CD14-positive monocyte (primary cell): ENCODE results near the gene HS3ST4. TPM values are rescaled to one million over a fixed set of nuclear protein-coding genes. Genes with fewer than 3 reads are reported as not detected.

ENCODE experiments used
- DNase-seq, 3 donors: peaks; one replicate each; pipeline ENCODE4 v3.0.0-alpha.2; 2011 to 2022
- H2AFZ ChIP-seq: 2 replicates; pipeline ENCODE4 v1.6.0; 2012; ENCODE audit warnings: mild to moderate bottlenecking, low read depth, low read length, inconsistent platforms; ENCODE audit not compliant: insufficient read depth, poor library complexity, severe bottlenecking
- H3K27ac ChIP-seq, 2 donors: 1 replicate in 1 of 2; 2 replicates in 1 of 2; pipeline ENCODE4 v1.5.1; 2012 to 2013; ENCODE audit warnings: low read length in 2 of 2, control low read depth in 1 of 2, inconsistent platforms in 1 of 2, low read depth in 1 of 2, mild to moderate bottlenecking in 1 of 2
- H3K27me3 ChIP-seq, 2 donors: one replicate each; pipeline versions ENCODE4 v1.6.0 to v1.6.1; 2011 to 2013; ENCODE audit warnings: low read length in 2 of 2; ENCODE audit not compliant: control insufficient read depth in 2 of 2, insufficient read depth in 2 of 2
- H3K36me3 ChIP-seq, 2 donors: replicated peaks in 1 of 2; 1 replicate in 1 of 2; 2 replicates in 1 of 2; pipeline versions ENCODE4 v1.5.1 to v1.6.1; 2012 to 2013; ENCODE audit warnings: low read length in 2 of 2, control low read depth in 1 of 2, inconsistent platforms in 1 of 2, mild to moderate bottlenecking in 1 of 2; ENCODE audit not compliant: insufficient read depth in 2 of 2, control insufficient read depth in 1 of 2
- H3K4me1 ChIP-seq, 2 donors: 1 replicate in 1 of 2; 2 replicates in 1 of 2; pipeline versions ENCODE4 v1.5.1 to v1.6.1; 2012 to 2013; ENCODE audit warnings: low read length in 2 of 2, control low read depth in 1 of 2, inconsistent platforms in 1 of 2, mild to moderate bottlenecking in 1 of 2, moderate library complexity in 1 of 2; ENCODE audit not compliant: insufficient read depth in 2 of 2, control insufficient read depth in 1 of 2
- H3K4me2 ChIP-seq: replicated peaks from 2 replicates; pipeline ENCODE3; 2012; ENCODE audit warnings: low read length, moderate library complexity, mild to moderate bottlenecking; ENCODE audit not compliant: poor library complexity, severe bottlenecking; ENCODE audit errors: extremely low read depth
- H3K4me3 ChIP-seq, 3 experiments: fragments of 200-600 bp in 1 of 3; sonication (generic) in 1 of 3; replicated peaks in 1 of 3; 1 replicate in 2 of 3; 2 replicates in 1 of 3; pipeline ENCODE4 v1.5.1; 2011 to 2013; ENCODE audit warnings: low read length in 3 of 3, mild to moderate bottlenecking in 3 of 3, control low read depth in 2 of 3, low read depth in 2 of 3, inconsistent platforms in 1 of 3, moderate library complexity in 1 of 3
- H3K79me2 ChIP-seq: 2 replicates; pipeline ENCODE4 v1.6.0; 2012; ENCODE audit warnings: mild to moderate bottlenecking, control low read depth, inconsistent platforms, low read length, moderate library complexity; ENCODE audit not compliant: insufficient read depth
- H3K9ac ChIP-seq: 2 replicates; pipeline ENCODE4 v1.6.0; 2017; ENCODE audit warnings: low read length, mild to moderate bottlenecking; ENCODE audit not compliant: insufficient read depth, poor library complexity, severe bottlenecking
- H3K9me3 ChIP-seq, 2 donors: replicated peaks in 1 of 2; 1 replicate in 1 of 2; 2 replicates in 1 of 2; pipeline versions ENCODE4 v1.5.1 to v1.6.1; 2012 to 2013; ENCODE audit warnings: low read length in 2 of 2, control low read depth in 1 of 2; ENCODE audit not compliant: control insufficient read depth in 1 of 2, insufficient read depth in 1 of 2
- H4K20me1 ChIP-seq: 2 replicates; pipeline ENCODE4 v1.6.0; 2012; ENCODE audit warnings: mild to moderate bottlenecking, low read length, control low read depth, moderate library complexity; ENCODE audit not compliant: insufficient read depth
- H3K27ac Mint-ChIP-seq, 7 donors: one replicate each; pipeline ENCODE4 v1.8.0; 2020; ENCODE audit warnings: mild to moderate bottlenecking in 7 of 7, mixed read lengths in 7 of 7, moderate library complexity in 6 of 7, inconsistent platforms in 2 of 7
- H3K27me3 Mint-ChIP-seq, 3 donors: one replicate each; pipeline ENCODE4 v1.8.0; 2021 to 2022; ENCODE audit warnings: low read depth in 3 of 3, mild to moderate bottlenecking in 3 of 3, mixed read lengths in 3 of 3, moderate library complexity in 3 of 3, inconsistent platforms in 1 of 3
- H3K36me3 Mint-ChIP-seq, 2 donors: one replicate each; pipeline ENCODE4 v1.8.0; 2020; ENCODE audit warnings: mixed read lengths in 2 of 2, inconsistent platforms in 1 of 2, mild to moderate bottlenecking in 1 of 2
- H3K4me1 Mint-ChIP-seq: one replicate; pipeline ENCODE4 v1.8.0; 2020; ENCODE audit warnings: mild to moderate bottlenecking, mixed read lengths
- H3K4me3 Mint-ChIP-seq, 2 donors: one replicate each; pipeline ENCODE4 v1.8.0; 2020; ENCODE audit warnings: mild to moderate bottlenecking in 2 of 2, mixed read lengths in 2 of 2, moderate library complexity in 1 of 2
- H3K9me3 Mint-ChIP-seq, 7 donors: one replicate each; pipeline ENCODE4 v1.8.0; 2020 to 2022; ENCODE audit warnings: mixed read lengths in 7 of 7, mild to moderate bottlenecking in 6 of 7, moderate library complexity in 6 of 7, inconsistent platforms in 2 of 7
- CTCF ChIP-seq: fragments of 200-600 bp; IDR thresholded peaks from one replicate; pipeline ENCODE4 v1.8.0; 2022; ENCODE audit warnings: antibody characterized with exemption, mild to moderate bottlenecking
- WGBS: methylation state at CpG from one replicate; pipeline ENCODE4 v1.1.5; 2013; ENCODE audit warnings: missing lambda C conversion rate; ENCODE audit not compliant: insufficient coverage; 5-methylcytosine and 5-hydroxymethylcytosine counted together
- intact Hi-C, 2 donors: fragments of 100-400 bp; cut with micrococcal nuclease; formaldehyde crosslinking; loops; one replicate each; pipeline versions ENCODE4 v1.15.0 to v1.15.1; 2023
- polyA plus RNA-seq, 3 donors: library from polyadenylated mRNA; depleted of rRNA in 1 of 3; unstranded in 2 of 3; stranded (reverse) in 1 of 3; fragments of 300-500 nt in 2 of 3; fragments of >200 nt in 1 of 3; fragmentation: Illumina TruSeq in 2 of 3; gene quantifications; 1 replicate in 2 of 3; 2 replicates in 1 of 3; pipeline ENCODE4 v1.2.3, GENCODE V29; 2012 to 2021

HS3ST4 gene
- polyA plus RNA-seq, 3 donors, result not detected

DNA sequence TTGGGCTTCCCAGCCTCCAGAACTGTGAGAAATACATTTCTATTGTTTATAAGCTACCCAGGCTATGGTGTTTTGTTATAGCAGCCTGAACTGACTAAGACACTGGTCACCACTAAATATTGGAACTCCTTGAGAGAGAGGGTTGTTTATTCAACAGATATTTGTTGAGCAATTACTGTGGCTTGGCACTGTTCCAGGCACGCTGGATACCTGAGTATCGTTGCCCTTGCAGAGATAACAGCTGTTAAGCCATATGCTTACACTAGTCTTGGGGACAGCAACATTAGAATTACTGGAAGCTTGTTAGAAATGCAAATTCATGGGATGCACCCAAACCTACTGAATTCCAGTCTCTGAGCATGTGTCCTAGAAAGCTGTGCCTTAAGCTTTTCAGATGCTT lies 230.7 kb downstream of the HS3ST4 start:
- Histone ChIP-seq H3K79me2 (no peaks in the 10 kb centered on the region), H3K27me3 (no peaks in the 10 kb centered on the region), H3K4me3 (no peak overlapping the region), H4K20me1 (no peaks in the 10 kb centered on the region), H3K4me1 (no peaks in the 10 kb centered on the region), H3K9ac (no peak overlapping the region), H3K4me2 (no peak overlapping the region), H3K27ac (no peak overlapping the region), H3K9me3 (no peaks in the 10 kb centered on the region), H2AFZ (no peak overlapping the region), H3K36me3 (no peaks in the 10 kb centered on the region)
- Mint-ChIP-seq H3K4me3 (no peak overlapping the region), H3K9me3 (peaks cover 0 to 3% (median 0%) of the 10 kb centered on the region in 7 donors), H3K36me3 (no peaks in the 10 kb centered on the region), H3K4me1 (no peaks in the 10 kb centered on the region), H3K27ac (no peak overlapping the region), H3K27me3 (peaks cover 0 to 2% (median 0%) of the 10 kb centered on the region in 3 donors)
- DNase-seq, result no peak
- TF ChIP-seq CTCF, result no peak
- 61% methylated on average over 2 of the region's 2 CpGs for WGBS
- intact Hi-C loops, result no loop called here

DNA sequence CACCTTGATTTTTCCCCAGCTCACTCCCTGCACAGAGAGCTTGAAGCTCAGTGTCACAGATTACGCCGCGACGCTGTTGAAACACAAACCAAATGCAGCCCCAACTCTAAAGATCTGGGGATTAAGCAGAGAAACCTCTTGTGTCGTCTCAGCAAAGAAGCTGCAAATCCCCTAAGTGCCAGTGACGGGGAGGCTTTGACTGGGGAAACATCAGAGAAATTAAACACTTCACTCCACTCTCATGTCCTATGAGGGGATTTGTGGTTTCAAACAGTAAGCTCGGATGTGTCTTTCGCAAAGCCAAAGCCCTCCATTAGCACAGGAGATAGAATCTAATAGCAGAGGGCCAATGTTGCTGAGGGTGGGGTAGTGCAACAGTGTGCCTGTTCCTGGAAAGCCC lies 233.7 kb downstream of the HS3ST4 start:
- no CpG with 5 or more reads among the region's 8 CpGs for WGBS
- intact Hi-C loops, result no loop called here
- no peak overlapping the region for H3K27ac Mint-ChIP-seq

More for the DNA sequence above, 233.7 kb downstream of the HS3ST4 start:
- Mint-ChIP-seq H3K9me3 (peaks cover 0 to 7% (median 5%) of the 10 kb centered on the region in 7 donors), H3K4me3 (no peak overlapping the region), H3K27me3 (no peaks in the 10 kb centered on the region), H3K4me1 (no peaks in the 10 kb centered on the region), H3K36me3 (no peaks in the 10 kb centered on the region)
- no peaks in the 10 kb centered on the region for H3K79me2 ChIP-seq
- no peak overlapping the region for H2AFZ ChIP-seq
- DNase-seq, result no peak
- H3K9me3 ChIP-seq, result peaks cover 0 to 2% of the 10 kb centered on the region in 2 donors
- no peaks in the 10 kb centered on the region for H3K36me3 ChIP-seq
- no peak overlapping the region for H3K27ac ChIP-seq
- H3K9ac ChIP-seq, result no peak overlapping the region
- no peak for TF ChIP-seq CTCF
- H4K20me1 ChIP-seq, result no peaks in the 10 kb centered on the region
- no peaks in the 10 kb centered on the region for H3K27me3 ChIP-seq
- H3K4me1 ChIP-seq, result no peaks in the 10 kb centered on the region
- no peak overlapping the region for H3K4me3 ChIP-seq
- H3K4me2 ChIP-seq, result no peak overlapping the region
